NCI-H345 treated with DMSO at 0.1 percent for 48 hours (cell line): ENCODE data around the gene OCRL.

Source experiments
- DNase-seq: peaks from one replicate; lab custom pipeline; 2025; ENCODE audit not compliant: unreplicated experiment; lab: John Stamatoyannopoulos, UW

Gene OCRL

DNA sequence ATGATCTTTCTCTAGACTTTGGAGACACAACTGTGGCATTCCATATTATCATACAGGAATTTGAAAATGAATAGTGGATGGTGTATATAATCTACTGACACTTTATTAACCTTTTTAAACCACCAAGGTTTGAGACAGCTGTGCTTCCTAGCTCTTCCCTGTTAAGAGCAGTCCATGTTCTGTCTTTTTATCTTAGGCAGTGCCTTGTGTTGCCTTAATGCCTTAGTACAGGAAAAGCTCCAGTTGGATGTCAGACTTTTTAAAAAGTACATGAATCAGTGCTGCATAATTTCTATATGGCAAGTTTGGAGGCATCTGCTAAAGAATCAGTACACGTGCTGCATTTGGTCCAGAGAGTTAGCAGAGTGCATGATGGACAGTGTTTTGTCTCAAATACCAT, 45.1 kb downstream of the OCRL start:
- DNase-seq, result no peak

DNA sequence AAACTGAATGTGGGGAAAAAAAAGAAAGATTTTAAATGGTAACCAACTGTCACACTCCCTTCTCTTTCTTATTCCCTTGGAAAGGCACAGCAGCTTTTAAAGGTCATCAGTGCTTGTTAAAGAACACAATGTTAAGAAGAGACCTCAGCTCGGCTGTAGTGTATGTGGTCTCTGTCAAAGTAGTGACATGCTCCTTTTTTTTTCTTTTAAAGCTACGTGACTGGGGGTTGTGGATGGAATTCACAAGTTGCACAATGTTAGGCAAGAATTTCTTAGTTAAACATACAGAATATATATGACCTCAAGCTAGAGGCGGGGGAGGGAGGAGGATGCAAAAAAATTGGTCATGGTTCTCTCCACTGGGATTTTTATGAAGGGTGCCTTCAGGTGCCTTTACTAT, 45.6 kb downstream of the OCRL start:
- no peak for DNase-seq

GRCh38 chrX:129586446-129586845, 46.4 kb downstream of the OCRL start:
- DNase-seq, result no peak

DNA sequence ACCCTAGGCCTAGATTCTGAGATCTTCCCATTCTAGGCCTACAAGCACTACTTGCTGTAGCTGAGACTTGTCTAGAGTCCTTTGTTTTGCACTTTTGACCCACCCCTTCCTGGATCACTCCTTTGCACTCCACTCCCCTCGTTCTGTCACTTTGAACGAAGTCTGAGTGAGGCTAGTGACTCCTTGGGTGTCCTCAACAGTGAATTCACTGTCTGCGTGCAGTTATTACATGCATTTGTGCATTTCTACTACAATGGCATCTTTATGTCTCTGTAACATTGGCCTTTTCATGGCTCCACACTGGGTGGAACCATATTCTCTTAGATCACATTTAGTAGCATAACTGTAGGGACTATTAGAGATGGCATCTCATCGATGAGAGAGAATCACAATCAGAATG, 50.5 kb downstream of the OCRL start:
- no peak for DNase-seq

DNA sequence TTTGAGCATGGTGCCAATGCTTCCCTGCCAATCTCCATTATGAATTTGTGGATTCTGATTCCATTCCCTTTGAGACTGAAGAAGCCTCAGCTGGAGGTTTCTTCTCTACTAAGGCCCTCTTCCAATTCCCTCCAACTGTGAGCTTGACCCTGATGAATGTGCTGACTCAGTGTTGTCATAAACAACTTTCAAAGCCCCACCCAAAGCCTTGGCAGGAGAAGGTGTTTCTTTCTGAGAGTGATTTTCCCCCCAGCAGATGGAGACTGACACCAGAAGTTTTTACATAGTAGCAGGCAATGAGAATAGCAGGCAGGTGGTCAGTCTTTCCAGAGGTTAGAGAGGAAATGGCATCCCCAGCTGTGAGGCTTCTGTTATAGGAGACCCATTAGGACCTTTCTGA, 53.1 kb downstream of the OCRL start:
- DNase-seq, result no peak

GRCh38 chrX:129594781-129595180, 54.7 kb downstream of the OCRL start:
- DNase-seq, result no peak

GRCh38 chrX:129596077-129596476, 56.0 kb downstream of the OCRL start:
- DNase-seq, result no peak

DNA sequence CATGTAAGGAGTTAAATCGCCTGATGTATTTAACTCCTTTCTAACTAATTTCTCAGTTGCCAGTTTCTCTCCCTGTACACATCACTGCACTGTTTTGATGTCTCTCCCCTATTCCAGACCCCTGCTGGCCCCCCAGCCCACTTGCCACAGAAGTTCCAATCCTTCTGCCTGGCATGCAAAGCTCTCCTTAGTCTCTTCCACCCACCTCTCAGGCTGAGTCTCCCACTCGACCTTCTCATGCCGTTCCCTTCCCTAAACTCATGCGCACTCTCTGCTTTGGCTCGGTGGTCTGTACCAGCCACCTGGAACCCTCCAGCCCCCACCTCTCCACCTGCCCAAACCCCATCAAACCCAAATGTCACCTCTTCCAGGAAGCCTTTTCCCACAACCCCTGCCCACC, 57.8 kb downstream of the OCRL start:
- DNase-seq, result no peak

DNA sequence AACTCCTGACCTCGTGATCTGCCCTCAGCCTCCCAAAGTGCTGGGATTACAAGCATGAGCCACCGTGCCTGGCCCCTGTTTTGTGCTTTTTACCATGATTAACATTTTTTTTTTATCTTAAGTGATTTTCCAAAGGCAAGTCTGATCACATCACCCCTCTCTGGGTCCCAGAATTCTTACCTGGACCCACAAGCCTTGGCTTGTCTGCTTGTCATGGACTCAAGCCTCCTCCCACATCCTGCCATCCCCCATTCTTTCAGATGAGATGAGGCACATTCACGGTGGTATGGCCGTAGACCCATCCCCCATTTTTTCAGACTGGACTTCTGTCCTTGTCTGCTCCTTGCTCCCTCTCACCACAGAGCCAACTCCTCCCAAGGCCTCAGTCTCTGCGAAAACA, 59.4 kb downstream of the OCRL start:
- DNase-seq, result no peak

DNA sequence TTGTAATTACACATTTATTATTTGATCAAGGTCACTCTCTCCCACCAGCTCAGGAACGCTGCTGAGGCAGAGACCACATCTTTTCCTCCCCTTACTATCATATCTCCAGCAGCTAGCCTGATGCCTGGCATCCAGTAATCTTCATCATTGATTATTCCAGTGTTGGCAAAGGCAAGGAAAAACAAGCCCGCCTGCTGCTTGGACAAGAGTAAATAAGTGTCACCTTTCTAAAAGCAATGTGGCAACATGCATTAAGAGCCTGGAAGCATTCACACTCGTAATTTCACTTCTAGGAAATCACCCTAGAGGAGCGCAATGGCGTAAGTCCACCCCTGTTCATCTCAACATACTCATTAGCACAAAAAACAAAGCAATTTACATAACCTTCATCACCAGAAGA, 59.9 kb downstream of the OCRL start:
- no peak for DNase-seq

DNA sequence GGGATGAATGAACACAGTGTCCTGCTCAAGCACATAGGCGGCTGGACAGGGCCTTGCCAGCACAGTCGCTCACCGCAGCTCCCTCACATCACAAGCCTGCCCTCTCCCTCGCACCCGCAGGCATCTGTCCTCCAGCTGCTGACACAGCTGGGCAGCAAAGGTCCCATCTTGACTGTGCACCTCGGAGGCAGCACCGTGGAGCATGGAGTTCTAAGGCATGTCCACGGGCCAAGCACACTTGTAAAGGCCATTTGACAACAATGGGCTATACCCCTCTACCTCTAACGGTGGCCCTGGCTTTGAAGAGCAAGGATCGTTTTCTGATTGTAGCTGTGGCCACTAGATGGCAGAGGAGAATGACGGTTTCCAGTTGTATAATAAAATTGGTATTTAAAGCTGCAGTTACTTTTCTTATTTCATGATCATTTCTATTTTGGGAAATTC, 60.9 kb downstream of the OCRL start:
- DNase-seq, result no peak

GRCh38 chrX:129606918-129607317, 66.9 kb downstream of the OCRL start:
- DNase-seq, result peak; percentile 29

DNA sequence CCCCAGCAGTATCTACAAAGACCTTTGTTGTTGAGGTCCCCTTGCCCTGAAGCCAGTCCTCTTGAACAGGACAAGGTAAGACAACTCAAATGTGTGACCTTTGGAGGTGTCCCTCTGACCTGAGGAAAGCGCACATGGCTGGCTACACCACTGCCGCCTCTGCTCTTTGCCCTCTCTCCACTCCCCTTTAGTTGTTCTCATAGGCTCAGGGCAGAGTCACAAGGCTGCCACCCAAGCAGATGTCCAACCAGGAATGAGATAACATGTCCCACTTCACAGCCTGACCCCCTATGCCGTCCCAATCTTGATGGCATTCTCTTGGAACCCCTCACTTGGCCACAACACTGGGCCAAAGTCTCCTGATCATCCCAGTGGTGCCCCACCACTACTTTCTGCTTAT, 68.4 kb downstream of the OCRL start:
- no peak for DNase-seq

- DNase-seq, result no peak
Measured at GRCh38 chrX:129609395-129609794, 69.3 kb downstream of the OCRL start.

DNA sequence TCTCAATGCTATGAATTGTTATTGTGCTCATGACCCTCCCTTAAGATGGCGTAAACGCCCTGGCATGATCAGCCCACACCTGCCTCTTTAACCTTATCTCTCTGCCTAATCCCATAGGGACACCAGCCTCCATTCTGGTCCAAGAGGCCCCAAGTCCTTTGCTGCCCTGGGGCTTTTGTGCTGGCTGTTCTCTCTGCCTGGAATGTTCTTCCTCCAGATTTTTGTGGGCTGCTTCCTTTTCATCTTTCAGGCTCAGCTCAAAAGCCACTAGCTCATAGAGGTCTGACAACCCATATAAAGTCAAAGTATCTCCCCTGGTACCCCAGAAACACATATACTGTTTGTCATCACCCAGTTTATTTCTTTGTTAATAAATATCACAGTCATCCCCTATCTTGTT, 72.3 kb downstream of the OCRL start:
- no peak for DNase-seq

DNA sequence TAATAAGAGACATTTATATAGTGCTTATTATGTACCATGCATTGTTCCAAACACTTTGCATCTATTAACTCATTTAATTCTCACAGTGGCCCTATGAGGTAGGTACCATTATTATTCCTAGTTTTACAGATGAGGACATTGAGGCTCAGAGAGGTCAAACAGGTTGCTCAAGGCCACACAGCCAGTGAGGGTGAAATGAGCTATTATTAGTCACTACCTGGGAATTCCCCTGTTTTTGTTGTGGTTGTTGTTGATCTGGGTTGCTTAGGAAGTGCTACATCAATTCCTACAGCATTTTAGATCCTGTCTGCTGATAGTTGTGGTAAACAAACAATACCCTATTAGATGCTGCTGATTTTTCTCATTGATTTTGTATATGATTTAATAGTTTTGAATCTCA, 73.5 kb downstream of the OCRL start:
- no peak for DNase-seq

GRCh38 chrX:129614481-129615255, 74.6 kb downstream of the OCRL start:
- DNase-seq, result no peak

GRCh38 chrX:129617420-129617819, 77.4 kb downstream of the OCRL start:
- DNase-seq, result no peak

GRCh38 chrX:129618997-129619396, 78.9 kb downstream of the OCRL start:
- DNase-seq, result no peak

DNA sequence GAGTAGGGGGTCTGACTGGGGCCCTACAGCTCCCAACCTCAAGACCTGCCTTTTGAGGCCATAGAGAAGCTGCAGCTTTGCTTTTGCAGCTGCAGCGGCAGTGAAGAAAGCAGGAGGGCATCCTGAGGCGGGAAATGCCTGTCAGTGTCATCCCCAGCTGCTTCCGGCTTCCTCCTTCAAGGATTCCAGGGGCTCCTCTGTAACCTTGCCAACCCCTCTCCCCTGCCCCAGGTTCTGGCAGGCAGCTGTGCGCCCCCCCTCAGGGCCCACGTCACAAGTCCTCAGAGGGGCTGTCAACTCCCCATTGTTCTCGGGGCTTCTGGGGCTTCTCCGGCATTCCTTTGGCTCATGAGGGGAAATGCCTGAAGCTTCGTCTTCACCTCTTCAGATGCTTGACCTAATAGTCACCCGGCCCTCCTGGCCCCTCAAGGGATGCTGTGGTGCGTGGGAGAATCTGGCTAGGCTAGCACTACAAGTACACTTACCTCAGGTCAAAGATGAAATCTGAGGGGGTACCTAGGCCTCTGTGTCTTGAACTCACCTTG, 82.8 kb downstream of the OCRL start:
- DNase-seq, result no peak

DNA sequence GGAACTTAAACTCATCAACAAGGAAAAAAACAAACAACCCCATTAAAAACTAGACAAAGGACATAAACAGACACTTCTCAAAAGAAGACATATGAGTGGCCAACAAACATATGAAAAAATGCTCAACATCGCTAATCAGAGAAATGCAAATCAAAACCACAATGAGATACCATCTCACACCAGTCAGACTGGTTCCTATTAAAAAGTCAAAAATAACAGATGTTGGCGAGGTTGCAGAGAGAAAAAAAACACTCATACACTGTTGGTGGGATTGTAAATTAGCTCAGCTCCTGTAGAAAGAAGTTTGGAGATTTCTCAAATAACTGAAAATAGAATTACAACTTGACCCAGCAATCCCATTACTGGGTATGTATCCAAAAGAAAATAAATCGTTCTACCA, 86.0 kb downstream of the OCRL start:
- DNase-seq, result no peak

DNA sequence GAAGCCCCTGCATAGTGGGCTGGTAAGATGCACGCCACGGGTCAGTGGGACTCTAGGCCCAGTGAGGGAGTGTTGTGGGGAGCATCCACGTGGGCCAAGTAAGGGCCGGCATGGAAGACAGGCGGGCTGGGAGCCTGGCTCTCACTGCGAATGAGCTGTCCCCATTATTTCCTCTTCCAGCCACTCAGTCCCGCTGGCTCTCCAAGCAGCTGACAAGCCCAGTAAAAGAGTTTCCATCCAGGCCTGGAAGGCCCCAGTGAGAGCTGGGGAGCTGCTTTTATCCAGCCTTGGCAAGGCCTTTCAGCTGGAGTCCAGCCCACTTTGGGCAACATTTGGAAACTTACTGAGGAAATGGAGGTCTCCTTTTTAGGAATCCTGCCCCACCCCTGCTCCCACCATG, 89.8 kb downstream of the OCRL start:
- no peak for DNase-seq

GRCh38 chrX:129631849-129632248, 91.8 kb downstream of the OCRL start:
- no peak for DNase-seq
